Measurements from ENCODE around the gene PRPF40A. TPM values are rescaled to one million over a fixed set of nuclear protein-coding genes. Genes with fewer than 3 reads are reported as not detected.

PRPF40A gene
- total and polyA plus RNA-seq, 9 of the 15 experiments (the other 6 are each of a cell fraction or from before 2014, with no cell fraction given) = 168 to 304 (median 264) TPM

- WGBS (ENCODE audit: insufficient coverage, low coverage, missing lambda C conversion rate) = 1% methylated on average over 8 of the region's 8 CpGs
- Histone ChIP-seq H2AFZ (ENCODE audit: low read depth, low read length) (no peak overlapping the region), H3K4me1 (replicated peaks in 1 of 2; ENCODE audit: control insufficient read depth in 2 of 2, insufficient read depth in 2 of 2, low read length in 2 of 2) (no peaks in the 10 kb centered on the region), H3K9ac (ENCODE audit: insufficient read depth in 1 of 2, low read depth in 2 of 2, low read length in 2 of 2) (no peak overlapping the region), H3K36me3 (ENCODE audit: control insufficient read depth, insufficient read depth, low read length) (no peaks in the 10 kb centered on the region), H3K27me3 (ENCODE audit: control insufficient read depth in 2 of 2, insufficient read depth in 2 of 2, low read length in 2 of 2) (peaks cover 16 to 21% of the 10 kb centered on the region in 2 experiments; a peak in 4 of 5 replicates), H3K4me3 (no peak overlapping the region), H3K4me2 (ENCODE audit: insufficient read depth, low read length) (no peak overlapping the region), H3K9me1 (ENCODE audit: control insufficient read depth, insufficient read depth, low read length) (no peaks in the 10 kb centered on the region), H3K79me2 (ENCODE audit: control insufficient read depth, insufficient read depth, low read length) (no peaks in the 10 kb centered on the region), H3K9me3 (replicated peaks; ENCODE audit: control insufficient read depth, insufficient read depth, low read depth, low read length) (no peaks in the 10 kb centered on the region), H4K20me1 (replicated peaks; ENCODE audit: control insufficient read depth, insufficient read depth, low read length) (no peaks in the 10 kb centered on the region), H3K27ac (ENCODE audit: extremely low read depth, low read depth, low read length) (no peak overlapping the region)
- in situ Hi-C loops (cut with MboI) = no loop called here
- CTCF ChIA-PET (ENCODE audit: low intra/inter-chr PET ratio) = no interaction called here
- TF ChIP-seq BHLHE40 (IDR thresholded peaks at IDR 0.05; ENCODE audit: low read length) (no peak), EWSR1 (IDR thresholded peaks at IDR 0.05; ENCODE audit: borderline replicate concordance, low read depth, partially characterized antibody) (no peak), U2AF2 (optimal IDR thresholded peaks at IDR 0.05; ENCODE audit: low read depth, low read length) (no peak), RCOR1 (IDR thresholded peaks at IDR 0.05; ENCODE audit: borderline replicate concordance in 1 of 2, low read depth in 2 of 2, low read length in 2 of 2) (no peak), CBFA2T3 (IDR thresholded peaks at IDR 0.05) (no peak), PTBP1 (IDR thresholded peaks at IDR 0.05; ENCODE audit: low read depth, low read length) (no peak)
- POLR2A ChIA-PET = no interaction called here
- FAIRE-seq = no peak
- ATAC-seq = no peak
- DNase-seq (ENCODE audit: extremely low read depth in 1 of 4, low spot score in 3 of 4) = no peak
- intact Hi-C loops (cut with micrococcal nuclease) = no loop called here
- BruUV-seq (replicated peaks) = no TSS peak
These were observed 114.5 kb downstream of the PRPF40A start for GRCh38 chr2:152602750-152603149.

Other genes starting within 250 kb of the PRPF40A start
- gene ARL6IP6, start 1.2 kb upstream of the PRPF40A start, total RNA-seq (2014; rRNA removed) = 16.9 and 19.2 TPM in 2 replicates
- gene ARL6IP6, start 1.2 kb upstream of the PRPF40A start, total RNA-seq (2014; rRNA removed; fragmentation: Illumina TruSeq; extraction: Trizol) = 42.9 and 44.1 TPM in 2 replicates
- gene ARL6IP6, start 1.2 kb upstream of the PRPF40A start, total RNA-seq (2015; rRNA removed; fragmentation: Illumina TruSeq; extraction: Trizol) = 33.1 and 37.2 TPM in 2 replicates
- gene ARL6IP6, start 1.2 kb upstream of the PRPF40A start, total RNA-seq (2021) = 31.5 and 33.9 TPM in 2 replicates
- 86.6 and 98.5 TPM in 2 replicates for gene ARL6IP6, start 1.2 kb upstream of the PRPF40A start, polyA plus RNA-seq (2011; rRNA removed)
- gene ARL6IP6, start 1.2 kb upstream of the PRPF40A start, polyA plus RNA-seq (2014; fragmentation: Illumina TruSeq; extraction: Trizol) = 35.2 and 42.2 TPM in 2 replicates
- gene ARL6IP6, start 1.2 kb upstream of the PRPF40A start, polyA plus RNA-seq (2014; fragmentation: Nextera tagmentation; extraction: Ambion mirVana) = 10 to 100 TPM; 27.4 to 29.6 TPM
- 28.8 and 36.2 TPM in 2 replicates for gene ARL6IP6, start 1.2 kb upstream of the PRPF40A start, polyA plus RNA-seq (2014; rRNA removed)